H9 (cell line): ENCODE data around the gene MINAR1. TPM values are rescaled to one million over a fixed set of nuclear protein-coding genes. Genes with fewer than 3 reads are reported as not detected.

ENCODE experiments used
- DNase-seq: peaks from one replicate; pipeline ENCODE4 v3.0.0-alpha.2; 2017
- H2AFZ ChIP-seq: one replicate; pipeline ENCODE4 v1.6.1; 2013; ENCODE audit warnings: mild to moderate bottlenecking, low read length, control low read depth, moderate library complexity
- H2AK5ac ChIP-seq: 2 replicates; pipeline ENCODE4 v1.6.1; 2013; ENCODE audit warnings: low read length, control low read depth, mixed read lengths; ENCODE audit not compliant: insufficient read length
- H2BK120ac ChIP-seq: one replicate; pipeline ENCODE4 v1.6.1; 2013; ENCODE audit warnings: low read depth, mild to moderate bottlenecking, low read length, control low read depth, inconsistent platforms; ENCODE audit not compliant: poor library complexity, severe bottlenecking
- H2BK12ac ChIP-seq: 2 replicates; pipeline ENCODE4 v1.6.1; 2013; ENCODE audit warnings: low read length, control low read depth, mixed read lengths, low read depth; ENCODE audit not compliant: insufficient read length
- H2BK15ac ChIP-seq: 2 replicates; pipeline ENCODE4 v1.6.1; 2013; ENCODE audit warnings: low read depth, low read length, control low read depth
- H2BK20ac ChIP-seq: one replicate; pipeline ENCODE4 v1.6.1; 2013; ENCODE audit warnings: low read depth, mild to moderate bottlenecking, low read length, control low read depth, inconsistent platforms; ENCODE audit not compliant: poor library complexity, severe bottlenecking
- H2BK5ac ChIP-seq: 2 replicates; pipeline ENCODE4 v1.6.1; 2013; ENCODE audit warnings: low read length, control low read depth, mixed read lengths; ENCODE audit not compliant: insufficient read length
- H3K14ac ChIP-seq: 2 replicates; pipeline ENCODE4 v1.6.1; 2013; ENCODE audit warnings: low read length, control low read depth; ENCODE audit not compliant: insufficient read depth
- H3K18ac ChIP-seq: 2 replicates; pipeline ENCODE4 v1.6.1; 2013; ENCODE audit warnings: low read depth, mild to moderate bottlenecking, mixed read lengths, low read length, control low read depth; ENCODE audit not compliant: insufficient read length
- H3K23ac ChIP-seq: 2 replicates; pipeline ENCODE4 v1.6.1; 2013; ENCODE audit warnings: low read length, control low read depth, mixed read lengths, low read depth; ENCODE audit not compliant: insufficient read length
- H3K23me2 ChIP-seq: 2 replicates; pipeline ENCODE4 v1.6.1; 2013; ENCODE audit warnings: low read depth, mild to moderate bottlenecking, mixed read lengths, low read length, control low read depth; ENCODE audit not compliant: insufficient read length, poor library complexity, severe bottlenecking
- H3K27ac ChIP-seq: 2 replicates; pipeline ENCODE4 v1.5.1; 2013; ENCODE audit warnings: low read length, control low read depth, mixed read lengths, low read depth; ENCODE audit not compliant: insufficient read length
- H3K27me3 ChIP-seq: 2 replicates; pipeline ENCODE4 v1.6.1; 2013; ENCODE audit warnings: low read length, control low read depth, inconsistent platforms; ENCODE audit not compliant: insufficient read depth
- H3K4ac ChIP-seq: 2 replicates; pipeline ENCODE4 v1.6.1; 2013; ENCODE audit warnings: low read depth, mild to moderate bottlenecking, control low read depth, inconsistent platforms, low read length, moderate library complexity
- H3K4me1 ChIP-seq: 2 replicates; pipeline ENCODE4 v1.6.1; 2013; ENCODE audit warnings: low read length, control low read depth, inconsistent platforms; ENCODE audit not compliant: insufficient read depth
- H3K4me2 ChIP-seq: 2 replicates; pipeline ENCODE4 v1.6.1; 2013; ENCODE audit warnings: low read length, control low read depth, mixed read lengths; ENCODE audit not compliant: insufficient read length, insufficient read depth
- H3K56ac ChIP-seq: 2 replicates; pipeline ENCODE4 v1.6.1; 2013; ENCODE audit warnings: low read depth, mild to moderate bottlenecking, mixed read lengths, low read length, control low read depth; ENCODE audit not compliant: insufficient read length
- H3K79me1 ChIP-seq: 2 replicates; pipeline ENCODE4 v1.6.1; 2013; ENCODE audit warnings: low read depth, mild to moderate bottlenecking, moderate library complexity, low read length, control low read depth, inconsistent platforms; ENCODE audit not compliant: insufficient read depth, poor library complexity, severe bottlenecking
- H3K79me2 ChIP-seq: 2 replicates; pipeline ENCODE4 v1.6.1; 2013; ENCODE audit warnings: low read length, control low read depth, inconsistent platforms; ENCODE audit not compliant: insufficient read depth
- H3K9ac ChIP-seq: 2 replicates; pipeline ENCODE4 v1.6.1; 2013; ENCODE audit warnings: low read length, control low read depth, mixed read lengths; ENCODE audit not compliant: insufficient read length; ENCODE audit errors: extremely low read depth
- H3K9me3 ChIP-seq: one replicate; pipeline ENCODE4 v1.6.1; 2013; ENCODE audit warnings: low read depth, low read length, inconsistent platforms; ENCODE audit not compliant: control insufficient read depth
- H3T11ph ChIP-seq: one replicate; pipeline ENCODE4 v1.6.1; 2013; ENCODE audit warnings: mild to moderate bottlenecking, low read length, control low read depth, inconsistent platforms
- H4K20me1 ChIP-seq: one replicate; pipeline ENCODE4 v1.6.1; 2013; ENCODE audit not compliant: control insufficient read depth, insufficient read length, insufficient read depth
- H4K5ac ChIP-seq: 2 replicates; pipeline ENCODE4 v1.6.1; 2013; ENCODE audit warnings: low read depth, mild to moderate bottlenecking, mixed read lengths, low read length, control low read depth; ENCODE audit not compliant: insufficient read length
- H4K8ac ChIP-seq: replicated peaks from 2 replicates; pipeline ENCODE4 v1.6.1; 2013; ENCODE audit warnings: low read length, control low read depth, mixed read lengths, low read depth; ENCODE audit not compliant: insufficient read length
- H4K91ac ChIP-seq: 2 replicates; pipeline ENCODE4 v1.6.1; 2013; ENCODE audit warnings: low read depth, mild to moderate bottlenecking, moderate library complexity, mixed read lengths, low read length, control low read depth; ENCODE audit not compliant: insufficient read length
- H3K27ac Mint-ChIP-seq, 3 experiments: 2 replicates in 2 of 3; 3 replicates in 1 of 3; pipeline ENCODE4 v1.8.0; 2020 to 2021; ENCODE audit warnings: mixed read lengths in 3 of 3, mild to moderate bottlenecking in 1 of 3, moderate library complexity in 1 of 3
- H3K27me3 Mint-ChIP-seq: 2 replicates; pipeline ENCODE4 v1.8.0; 2021; ENCODE audit warnings: low read depth, mild to moderate bottlenecking, moderate library complexity, mixed read lengths
- H3K36me3 Mint-ChIP-seq, 3 experiments: 2 replicates in 2 of 3; 3 replicates in 1 of 3; pipeline ENCODE4 v1.8.0; 2020 to 2021; ENCODE audit warnings: low read depth in 3 of 3, mixed read lengths in 3 of 3; ENCODE audit not compliant: insufficient read depth in 1 of 3
- H3K4me1 Mint-ChIP-seq, 2 experiments: 2 replicates each; pipeline ENCODE4 v1.8.0; 2020; ENCODE audit warnings: mixed read lengths in 2 of 2
- H3K4me3 Mint-ChIP-seq, 2 experiments: 2 replicates in 1 of 2; 3 replicates in 1 of 2; pipeline ENCODE4 v1.8.0; 2020 to 2021; ENCODE audit warnings: mild to moderate bottlenecking in 2 of 2, mixed read lengths in 2 of 2, moderate library complexity in 1 of 2
- H3K9me3 Mint-ChIP-seq, 2 experiments: 2 replicates in 1 of 2; 3 replicates in 1 of 2; pipeline ENCODE4 v1.8.0; 2020; ENCODE audit warnings: mild to moderate bottlenecking in 2 of 2, mixed read lengths in 2 of 2, moderate library complexity in 1 of 2
- CTCF ChIP-seq: fragments of 200-600 bp; sonication (generic); conservative IDR thresholded peaks from 3 replicates; pipeline ENCODE4 v1.8.0; 2021; ENCODE audit warnings: antibody characterized with exemption, mild to moderate bottlenecking
- WGBS: extraction: QIAGEN DNeasy Blood & Tissue Kit; methylation state at CpG from one replicate; pipeline ENCODE4 v1.1.7; 2013; ENCODE audit warnings: missing lambda C conversion rate, low lambda C conversion rate, mixed read lengths; ENCODE audit not compliant: insufficient read length; ENCODE audit errors: extremely low coverage; 5-methylcytosine and 5-hydroxymethylcytosine counted together
- total RNA-seq: library from RNA; stranded (reverse); gene quantifications from 2 replicates; pipeline ENCODE4 v1.2.1, GENCODE V29; 2021

MINAR1 gene
- total RNA-seq, 1 experiment from 2014 or later: 0.74 TPM

- H3K27ac ChIP-seq: no peak overlapping the region
- no peaks in the 10 kb centered on the region for H4K20me1 ChIP-seq
- no peak overlapping the region for H2BK15ac ChIP-seq
- H3K4ac ChIP-seq: no peak overlapping the region
- H3K23me2 ChIP-seq: no peaks in the 10 kb centered on the region
- WGBS: no CpG with 5 or more reads among the region's 9 CpGs
- no peaks in the 10 kb centered on the region for H3K27me3 ChIP-seq
- H3K56ac ChIP-seq: no peak overlapping the region
- no peaks in the 10 kb centered on the region for H3K27me3 Mint-ChIP-seq
- H2BK5ac ChIP-seq: no peak overlapping the region
- H4K8ac ChIP-seq: no peak overlapping the region
- H2BK120ac ChIP-seq: no peak overlapping the region
- H3K36me3 Mint-ChIP-seq: no peaks in the 10 kb centered on the region
- TF ChIP-seq CTCF: no peak
- no peaks in the 10 kb centered on the region for H3K9me3 Mint-ChIP-seq
- H2BK20ac ChIP-seq: no peak overlapping the region
- no peak for DNase-seq
- no peak overlapping the region for H4K5ac ChIP-seq
- H3K4me3 Mint-ChIP-seq: no peak overlapping the region
- H3K4me2 ChIP-seq: no peak overlapping the region
- no peak overlapping the region for H4K91ac ChIP-seq
- peaks cover 15 to 17% of the 10 kb centered on the region in 2 experiments for H3K4me1 Mint-ChIP-seq
- H3K79me2 ChIP-seq: no peaks in the 10 kb centered on the region
- no peak overlapping the region for H3K18ac ChIP-seq
- H3K14ac ChIP-seq: no peak overlapping the region
- H3K9ac ChIP-seq: no peak overlapping the region
- peaks cover 8% of the 10 kb centered on the region; the same call in 1 of the 2 replicates for H3K4me1 ChIP-seq
- H2BK12ac ChIP-seq: no peak overlapping the region
- no peak overlapping the region for H3T11ph ChIP-seq
- no peak overlapping the region for H2AFZ ChIP-seq
- H3K23ac ChIP-seq: no peak overlapping the region
- H3K9me3 ChIP-seq: no peaks in the 10 kb centered on the region
- no peak overlapping the region for H2AK5ac ChIP-seq
- H3K27ac Mint-ChIP-seq: no peak overlapping the region; a peak in 1 of 7 replicates
- H3K79me1 ChIP-seq: no peaks in the 10 kb centered on the region
Observed at GRCh38 chr15:79418693-79419279, 13.3 kb upstream of the MINAR1 start.
